Inflammatory macrophage treated with lipopolysaccharide for 4 hours (primary cell): Measurements from ENCODE around the gene UBASH3A.

ENCODE experiments used
- DNase-seq: peaks from one replicate; pipeline ENCODE4 v3.0.0-alpha.2; 2020

Gene UBASH3A

GRCh38 chr21:42435401-42435800 lies 31.7 kb downstream of the UBASH3A start:
- DNase-seq, result no peak

GRCh38 chr21:42435833-42436232 lies 32.1 kb downstream of the UBASH3A start:
- DNase-seq, result no peak

- no peak for DNase-seq
Measured at GRCh38 chr21:42436914-42437313, 33.2 kb downstream of the UBASH3A start.

GRCh38 chr21:42437786-42438185 lies 34.1 kb downstream of the UBASH3A start:
- DNase-seq, result no peak

- no peak for DNase-seq
Measured at GRCh38 chr21:42438316-42439205, 34.9 kb downstream of the UBASH3A start.

GRCh38 chr21:42439284-42440186 lies 35.8 kb downstream of the UBASH3A start:
- no peak for DNase-seq

GRCh38 chr21:42440187-42440792 lies 36.6 kb downstream of the UBASH3A start:
- no peak for DNase-seq

GRCh38 chr21:42441963-42442362 lies 38.3 kb downstream of the UBASH3A start:
- no peak for DNase-seq

- DNase-seq, result no peak
Measured at GRCh38 chr21:42443181-42443785, 39.6 kb downstream of the UBASH3A start.

GRCh38 chr21:42443876-42444744 lies 40.4 kb downstream of the UBASH3A start:
- DNase-seq, result no peak

GRCh38 chr21:42444745-42445059 lies 41.0 kb downstream of the UBASH3A start:
- no peak for DNase-seq

GRCh38 chr21:42445311-42445710 lies 41.6 kb downstream of the UBASH3A start:
- DNase-seq, result no peak

GRCh38 chr21:42446531-42446930 lies 42.8 kb downstream of the UBASH3A start:
- DNase-seq, result no peak

- DNase-seq, result no peak
Measured at GRCh38 chr21:42447182-42447581, 43.5 kb downstream of the UBASH3A start.

GRCh38 chr21:42447732-42448131 lies 44.0 kb downstream of the UBASH3A start:
- DNase-seq, result no peak

- DNase-seq, result no peak
Measured at GRCh38 chr21:42448686-42449085, 45.0 kb downstream of the UBASH3A start.

GRCh38 chr21:42451941-42452340 lies 48.2 kb downstream of the UBASH3A start:
- no peak for DNase-seq

GRCh38 chr21:42452401-42453223 lies 48.9 kb downstream of the UBASH3A start:
- DNase-seq, result no peak

- DNase-seq, result no peak
Measured at GRCh38 chr21:42453224-42453985, 49.7 kb downstream of the UBASH3A start.

GRCh38 chr21:42453986-42454570 lies 50.4 kb downstream of the UBASH3A start:
- no peak for DNase-seq
